Measurements from ENCODE around the gene P2RY1. TPM values are rescaled to one million over a fixed set of nuclear protein-coding genes. Genes with fewer than 3 reads are reported as not detected.
A peak's percentile ranks its signal among the peaks of the same experiment; 100 is the strongest.

The P2RY1 gene, protein sequence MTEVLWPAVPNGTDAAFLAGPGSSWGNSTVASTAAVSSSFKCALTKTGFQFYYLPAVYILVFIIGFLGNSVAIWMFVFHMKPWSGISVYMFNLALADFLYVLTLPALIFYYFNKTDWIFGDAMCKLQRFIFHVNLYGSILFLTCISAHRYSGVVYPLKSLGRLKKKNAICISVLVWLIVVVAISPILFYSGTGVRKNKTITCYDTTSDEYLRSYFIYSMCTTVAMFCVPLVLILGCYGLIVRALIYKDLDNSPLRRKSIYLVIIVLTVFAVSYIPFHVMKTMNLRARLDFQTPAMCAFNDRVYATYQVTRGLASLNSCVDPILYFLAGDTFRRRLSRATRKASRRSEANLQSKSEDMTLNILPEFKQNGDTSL
- 2.6 TPM for total RNA-seq
- 2.5 TPM for polyA plus RNA-seq
- long read RNA-seq, donor 1, result 0 reads
- long read RNA-seq, donor 2, full-length matches to known transcripts, result 28 of 28 reads
- long read RNA-seq, donor 2, partial matches to known transcripts, result 0 of 28 reads
- long read RNA-seq, donor 2, other reads (novel, unspliced or antisense), result 0 of 28 reads
- long read RNA-seq, donor 3, full-length matches to known transcripts, result 10 of 10 reads
- long read RNA-seq, donor 3, partial matches to known transcripts, result 0 of 10 reads
- long read RNA-seq, donor 3, other reads (novel, unspliced or antisense), result 0 of 10 reads
- long read RNA-seq, donor 4, full-length matches to known transcripts, result 3 of 3 reads
- long read RNA-seq, donor 4, partial matches to known transcripts, result 0 of 3 reads
- long read RNA-seq, donor 4, other reads (novel, unspliced or antisense), result 0 of 3 reads
- long read RNA-seq, donor 5, full-length matches to known transcripts, result 5 of 5 reads
- long read RNA-seq, donor 5, partial matches to known transcripts, result 0 of 5 reads
- long read RNA-seq, donor 5, other reads (novel, unspliced or antisense), result 0 of 5 reads
- long read RNA-seq, donor 6, full-length matches to known transcripts, result 6 of 6 reads
- long read RNA-seq, donor 6, partial matches to known transcripts, result 0 of 6 reads
- long read RNA-seq, donor 6, other reads (novel, unspliced or antisense), result 0 of 6 reads
- long read RNA-seq, donor 7, full-length matches to known transcripts, result 13 of 13 reads
- long read RNA-seq, donor 7, partial matches to known transcripts, result 0 of 13 reads
- long read RNA-seq, donor 7, other reads (novel, unspliced or antisense), result 0 of 13 reads
- long read RNA-seq, donor 8, full-length matches to known transcripts, result 3 of 3 reads
- long read RNA-seq, donor 8, partial matches to known transcripts, result 0 of 3 reads
- long read RNA-seq, donor 8, other reads (novel, unspliced or antisense), result 0 of 3 reads
- long read RNA-seq, donor 9, full-length matches to known transcripts, result 6 of 6 reads
- long read RNA-seq, donor 9, partial matches to known transcripts, result 0 of 6 reads
- long read RNA-seq, donor 9, other reads (novel, unspliced or antisense), result 0 of 6 reads
- long read RNA-seq, donor 10, full-length matches to known transcripts, result 6 of 6 reads
- long read RNA-seq, donor 10, partial matches to known transcripts, result 0 of 6 reads
- long read RNA-seq, donor 10, other reads (novel, unspliced or antisense), result 0 of 6 reads

DNA sequence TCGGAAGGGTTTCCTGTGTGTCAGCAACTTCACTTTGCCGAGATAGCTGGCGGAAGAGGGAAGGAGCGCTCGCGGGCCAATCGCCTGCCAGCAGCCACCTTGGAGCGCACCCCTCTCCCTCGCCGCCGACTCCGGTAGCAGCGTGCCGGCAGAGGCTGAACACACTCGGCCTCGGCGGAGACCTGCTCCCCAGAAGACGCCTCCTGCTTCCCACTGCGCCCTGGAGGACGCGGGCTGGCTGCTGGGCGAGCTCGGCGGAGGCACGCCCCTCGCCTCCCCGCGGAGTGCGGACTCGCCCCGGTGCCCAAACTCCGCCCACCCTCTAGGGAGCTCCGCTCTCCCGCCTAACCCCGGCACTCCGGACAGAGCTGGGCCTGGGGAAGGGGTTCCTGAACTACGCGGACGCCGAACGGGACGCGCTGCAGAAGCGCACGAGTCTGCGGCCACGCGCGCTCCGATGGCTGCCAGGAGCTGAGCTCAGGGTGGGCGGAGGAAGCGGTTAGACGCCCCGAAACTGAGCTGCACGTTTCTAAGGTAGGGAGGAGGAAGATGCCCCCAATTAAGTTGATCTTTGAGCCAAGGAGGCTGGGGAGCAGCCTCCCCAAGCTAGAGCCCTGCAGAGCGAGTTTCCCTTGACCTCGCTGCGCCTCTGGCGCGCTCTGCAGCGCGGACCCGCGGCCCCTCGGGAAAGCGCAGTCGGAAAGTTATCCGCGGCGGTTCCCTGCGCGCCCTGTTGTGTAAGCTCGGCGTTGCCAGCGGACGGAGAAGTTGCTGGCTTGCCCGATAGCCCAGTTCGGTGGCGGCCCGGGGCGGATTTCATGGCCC is at the start of gene P2RY1:
TSS of gene P2RY1 (plus strand) at position 356 of the 825 bp plus-strand sequence. CDS start 652 bp downstream, outside the sequence.
- Histone ChIP-seq H3K4me3 (ENCODE audit: low read length in 2 of 2) (peak within 1 kb of the TSS; percentile 62 to 75), H3K27ac (ENCODE audit: low read depth in 1 of 2, low read length in 1 of 2) (peak within 1 kb of the TSS; percentile 73 to 81), H3K9me3 (ENCODE audit: control insufficient read depth in 2 of 2, insufficient read depth in 1 of 2, low read length in 1 of 2) (no peaks in the 10 kb centered on the region), H3K4me1 (ENCODE audit: control insufficient read depth in 2 of 2, insufficient read depth in 2 of 2, low read length in 2 of 2) (peaks cover 5 to 15% of the 10 kb centered on the region in 2 donors), H3K36me3 (ENCODE audit: control insufficient read depth in 2 of 2, insufficient read depth in 2 of 2, low read length in 1 of 2) (no peaks in the 10 kb centered on the region), H3K27me3 (ENCODE audit: control insufficient read depth in 2 of 2, insufficient read depth in 1 of 2, low read length in 1 of 2) (peaks cover 0 to 12% of the 10 kb centered on the region in 2 donors)
- DNase-seq (ENCODE audit: low read depth in 6 of 9, low spot score in 9 of 9), result peak; percentile 22 to 76 (median 53)
- under 1% methylated on average over 81 of the region's 81 CpGs for WGBS

DNA sequence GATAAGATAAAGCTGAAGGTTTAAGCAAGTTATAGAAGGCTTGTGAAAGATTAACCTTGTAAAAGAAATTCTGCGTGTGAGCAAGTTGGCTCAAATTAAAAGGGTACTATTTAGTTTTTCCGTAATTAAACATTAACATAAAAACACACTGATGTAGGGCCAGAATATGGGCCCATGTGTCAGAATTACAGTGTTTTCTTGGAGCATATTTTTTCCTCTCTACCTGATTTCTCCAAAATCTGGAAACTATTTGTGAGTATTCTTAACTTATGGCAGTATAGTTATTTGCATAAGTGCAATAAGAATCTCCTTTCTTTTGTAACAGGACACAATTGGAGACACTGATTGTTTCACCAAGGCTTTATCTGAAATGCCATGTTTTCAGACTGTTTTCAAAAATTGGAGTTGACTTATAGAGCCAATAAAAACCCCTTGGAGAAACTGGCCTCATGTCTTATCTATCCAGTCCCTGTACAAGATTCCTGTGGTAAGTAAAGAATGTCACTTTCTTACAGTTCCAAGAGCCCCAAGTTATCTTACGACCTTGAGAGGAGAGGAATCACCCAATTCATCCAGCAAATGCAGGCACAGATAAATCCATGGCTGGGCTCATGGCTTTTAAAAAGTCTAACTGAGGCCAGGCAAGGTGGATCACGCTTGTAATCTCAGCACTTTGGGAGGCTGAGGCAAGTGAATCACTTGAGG is 47.8 kb upstream of the P2RY1 start:
- Histone ChIP-seq H3K36me3 (ENCODE audit: control insufficient read depth in 2 of 2, insufficient read depth in 2 of 2, low read length in 1 of 2) (no peaks in the 10 kb centered on the region), H3K27me3 (ENCODE audit: control insufficient read depth in 2 of 2, insufficient read depth in 1 of 2, low read length in 1 of 2) (no peaks in the 10 kb centered on the region), H3K4me1 (ENCODE audit: control insufficient read depth in 2 of 2, insufficient read depth in 2 of 2, low read length in 2 of 2) (no peaks in the 10 kb centered on the region), H3K4me3 (ENCODE audit: low read length in 2 of 2) (no peak overlapping the region), H3K27ac (ENCODE audit: low read depth in 1 of 2, low read length in 1 of 2) (no peak overlapping the region), H3K9me3 (ENCODE audit: control insufficient read depth in 2 of 2, insufficient read depth in 1 of 2, low read length in 1 of 2) (no peaks in the 10 kb centered on the region)
- WGBS, result 88% methylated on average over 4 of the region's 4 CpGs
- DNase-seq (ENCODE audit: low read depth in 6 of 9, low spot score in 9 of 9), result no peak

DNA sequence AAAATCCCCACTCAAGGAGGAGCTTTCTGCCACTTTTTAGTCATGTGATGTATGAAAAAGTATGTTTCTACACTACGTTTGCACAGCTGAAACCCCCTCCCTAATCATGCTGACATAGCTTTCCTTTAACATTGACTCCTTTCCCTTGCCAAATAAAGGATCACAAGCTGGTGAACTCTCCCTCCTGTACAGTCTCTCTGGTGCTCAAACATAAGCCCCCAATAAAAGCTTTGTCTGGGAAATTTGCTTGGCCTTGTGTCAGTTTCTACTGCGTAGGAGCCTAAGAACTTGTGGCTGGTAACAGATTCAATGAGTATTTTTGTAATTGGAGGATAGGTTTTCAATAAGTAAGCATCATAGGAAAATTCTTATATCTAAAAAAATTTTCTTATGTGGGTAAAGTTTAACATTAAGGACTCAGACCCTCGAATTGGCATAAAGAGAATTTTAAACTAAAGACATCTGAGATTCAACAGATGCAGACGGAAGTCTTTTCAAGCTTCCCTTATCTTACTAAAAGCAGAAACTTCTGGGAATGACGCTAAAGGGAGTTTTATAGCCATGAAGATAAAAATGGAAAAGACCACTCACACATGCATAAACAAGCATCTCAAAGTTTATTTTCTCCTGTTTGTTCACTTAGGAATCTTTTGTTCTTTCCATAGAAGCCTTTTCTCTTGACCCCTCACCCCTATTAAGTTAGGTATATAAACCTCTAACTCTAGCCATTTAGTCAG is 44.1 kb upstream of the P2RY1 start:
- Histone ChIP-seq H3K4me3 (ENCODE audit: low read length in 2 of 2) (no peak overlapping the region), H3K4me1 (ENCODE audit: control insufficient read depth in 2 of 2, insufficient read depth in 2 of 2, low read length in 2 of 2) (no peaks in the 10 kb centered on the region), H3K9me3 (ENCODE audit: control insufficient read depth in 2 of 2, insufficient read depth in 1 of 2, low read length in 1 of 2) (no peaks in the 10 kb centered on the region), H3K36me3 (ENCODE audit: control insufficient read depth in 2 of 2, insufficient read depth in 2 of 2, low read length in 1 of 2) (no peaks in the 10 kb centered on the region), H3K27me3 (ENCODE audit: control insufficient read depth in 2 of 2, insufficient read depth in 1 of 2, low read length in 1 of 2) (no peaks in the 10 kb centered on the region), H3K27ac (ENCODE audit: low read depth in 1 of 2, low read length in 1 of 2) (no peak overlapping the region)
- 95% methylated on average over 5 of the region's 5 CpGs for whole genome bisulfite sequencing
- DNase-seq (ENCODE audit: low read depth in 6 of 9, low spot score in 9 of 9), result no peak

DNA sequence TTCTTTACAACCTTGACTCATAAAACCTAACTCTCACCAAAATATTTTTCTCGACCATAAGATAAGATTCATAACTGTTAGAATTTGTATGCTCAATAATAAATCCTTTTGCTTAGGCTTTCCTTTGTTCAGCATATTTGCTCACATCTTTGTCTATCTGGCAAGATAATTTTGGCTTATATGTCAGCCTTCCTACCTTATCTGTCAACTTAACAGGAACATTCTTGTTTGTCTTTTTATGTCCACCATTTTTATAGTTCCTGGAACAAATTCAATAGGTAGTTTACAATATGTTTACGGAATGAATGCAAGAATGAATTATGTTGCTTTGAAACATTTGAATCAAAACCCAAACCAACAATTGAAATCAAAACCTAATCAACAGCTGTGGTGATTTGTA is 41.0 kb upstream of the P2RY1 start:
- no peak overlapping the region for H3K27ac ChIP-seq (ENCODE audit: low read depth in 1 of 2, low read length in 1 of 2)
- WGBS, result 97% methylated on average over 2 of the region's 2 CpGs
- no peaks in the 10 kb centered on the region for H3K36me3 ChIP-seq (ENCODE audit: control insufficient read depth in 2 of 2, insufficient read depth in 2 of 2, low read length in 1 of 2)
- no peaks in the 10 kb centered on the region for H3K9me3 ChIP-seq (ENCODE audit: control insufficient read depth in 2 of 2, insufficient read depth in 1 of 2, low read length in 1 of 2)
- H3K4me1 ChIP-seq (ENCODE audit: control insufficient read depth in 2 of 2, insufficient read depth in 2 of 2, low read length in 2 of 2), result peaks cover 0 to 9% of the 10 kb centered on the region in 2 donors
- DNase-seq (ENCODE audit: low read depth in 6 of 9, low spot score in 9 of 9), result no peak
- no peak overlapping the region for H3K4me3 ChIP-seq (ENCODE audit: low read length in 2 of 2)
- no peaks in the 10 kb centered on the region for H3K27me3 ChIP-seq (ENCODE audit: control insufficient read depth in 2 of 2, insufficient read depth in 1 of 2, low read length in 1 of 2)

DNA sequence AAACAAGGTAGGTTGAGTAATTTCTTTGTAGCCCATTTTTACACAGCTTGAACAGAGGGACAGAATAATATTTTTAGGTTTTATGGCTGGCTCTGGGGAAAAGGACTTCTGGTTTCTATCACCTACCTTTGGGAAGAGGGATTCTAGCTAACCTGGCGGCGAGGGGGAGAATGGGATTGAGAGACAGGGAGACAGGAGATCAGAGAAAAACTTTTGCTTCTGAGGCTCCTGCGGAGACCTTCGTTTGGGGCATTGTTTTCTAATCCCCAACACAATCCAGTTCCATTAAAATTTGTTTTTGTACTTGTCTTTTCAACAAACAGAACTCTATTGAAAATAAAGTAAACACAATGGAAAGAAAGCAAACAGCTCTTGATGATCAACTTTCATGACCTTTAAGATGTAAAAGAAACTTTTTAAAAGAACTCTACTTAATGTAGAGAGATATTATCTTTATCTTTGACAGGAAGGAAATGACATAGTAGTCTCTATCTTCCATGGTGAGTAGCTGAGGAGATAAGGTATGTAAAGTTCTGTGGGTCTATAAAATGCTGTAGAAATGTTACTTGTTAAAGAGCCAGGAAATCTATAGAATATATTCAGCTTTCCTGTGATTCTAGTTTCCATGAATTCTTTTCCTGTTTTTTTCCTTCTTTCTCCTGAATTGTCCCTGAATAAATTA is 37.0 kb upstream of the P2RY1 start:
- WGBS, result 71% methylated on average over 4 of the region's 4 CpGs
- no peaks in the 10 kb centered on the region for H3K36me3 ChIP-seq (ENCODE audit: control insufficient read depth in 2 of 2, insufficient read depth in 2 of 2, low read length in 1 of 2)
- H3K4me3 ChIP-seq (ENCODE audit: low read length in 2 of 2), result no peak overlapping the region
- peak overlapping the region; percentile 60 to 73 for H3K27ac ChIP-seq (ENCODE audit: low read depth in 1 of 2, low read length in 1 of 2)
- peaks cover 0 to 9% of the 10 kb centered on the region in 2 donors for H3K4me1 ChIP-seq (ENCODE audit: control insufficient read depth in 2 of 2, insufficient read depth in 2 of 2, low read length in 2 of 2)
- H3K9me3 ChIP-seq (ENCODE audit: control insufficient read depth in 2 of 2, insufficient read depth in 1 of 2, low read length in 1 of 2), result no peaks in the 10 kb centered on the region
- DNase-seq (ENCODE audit: low read depth in 6 of 9, low spot score in 9 of 9), result peak in 6 of 9 donors; percentile 4 to 37 (median 8)
- H3K27me3 ChIP-seq (ENCODE audit: control insufficient read depth in 2 of 2, insufficient read depth in 1 of 2, low read length in 1 of 2), result no peaks in the 10 kb centered on the region

DNA sequence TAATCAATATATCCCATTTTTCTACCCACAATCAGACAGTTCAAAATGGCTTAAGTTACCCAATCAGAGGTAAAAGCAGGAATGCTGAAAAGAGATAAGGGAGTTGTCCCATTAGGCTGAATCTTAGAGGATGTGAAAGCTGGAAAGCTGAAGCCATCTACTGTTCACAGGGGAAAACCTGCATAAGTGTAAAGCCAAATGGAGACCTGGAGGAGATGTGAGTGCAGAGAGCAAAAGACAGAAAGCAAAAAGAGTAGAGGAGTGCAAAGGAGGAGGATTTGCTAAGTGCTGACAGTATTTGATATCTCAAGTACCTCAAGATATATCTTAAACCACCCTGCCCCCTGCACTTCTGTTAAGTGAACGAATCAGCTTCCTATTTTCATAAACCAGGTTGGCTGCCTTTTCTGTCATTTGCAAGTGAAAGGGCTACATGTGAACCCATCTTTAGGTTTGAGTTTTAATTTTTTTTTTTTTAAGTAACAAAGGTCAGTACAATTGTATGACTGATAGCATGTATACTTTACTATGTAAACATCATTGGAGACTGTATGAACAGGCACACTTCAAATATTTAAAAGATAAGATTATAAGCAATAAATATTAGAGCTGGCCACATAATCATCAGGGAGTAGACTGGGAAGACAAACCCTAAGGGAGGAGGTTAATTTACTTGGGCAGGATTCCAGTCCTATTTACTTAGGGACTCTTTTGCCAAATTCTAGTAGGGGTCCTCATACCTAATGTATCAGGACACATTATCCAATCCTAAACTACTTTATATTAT is 22.8 kb upstream of the P2RY1 start:
- no peak overlapping the region for H3K4me3 ChIP-seq (ENCODE audit: low read length in 2 of 2)
- 78% methylated on average over 1 of the region's 1 CpG for WGBS
- H3K36me3 ChIP-seq (ENCODE audit: control insufficient read depth in 2 of 2, insufficient read depth in 2 of 2, low read length in 1 of 2), result no peaks in the 10 kb centered on the region
- H3K4me1 ChIP-seq (ENCODE audit: control insufficient read depth in 2 of 2, insufficient read depth in 2 of 2, low read length in 2 of 2), result no peaks in the 10 kb centered on the region
- no peaks in the 10 kb centered on the region for H3K27me3 ChIP-seq (ENCODE audit: control insufficient read depth in 2 of 2, insufficient read depth in 1 of 2, low read length in 1 of 2)
- H3K27ac ChIP-seq (ENCODE audit: low read depth in 1 of 2, low read length in 1 of 2), result no peak overlapping the region
- DNase-seq (ENCODE audit: low read depth in 6 of 9, low spot score in 9 of 9), result no peak
- H3K9me3 ChIP-seq (ENCODE audit: control insufficient read depth in 2 of 2, insufficient read depth in 1 of 2, low read length in 1 of 2), result no peaks in the 10 kb centered on the region

All from thymus (tissue), 14 donors.